Upper lobe of left lung (tissue), 6 donors: Measurements from ENCODE around the gene ALDH1A3. TPM values are rescaled to one million over a fixed set of nuclear protein-coding genes. Genes with fewer than 3 reads are reported as not detected.

ENCODE experiments used
- ATAC-seq, 2 donors: fragments of 200-7000 bp; cut with Tn5 transposase; one replicate each; pipeline ENCODE4 v1.9.1; 2022; ENCODE audit warnings: mild to moderate bottlenecking in 2 of 2, moderate library complexity in 2 of 2; ENCODE audit not compliant: low FRiP score in 2 of 2
- DNase-seq, 2 donors: peaks; one replicate each; pipeline ENCODE4 v3.0.0-alpha.2; 2019 to 2020
- H3K27ac ChIP-seq, 4 donors: fragments of 200-600 bp; sonication (generic); one replicate each; pipeline ENCODE4 v1.5.1; 2016 to 2019
- H3K27me3 ChIP-seq, 4 donors: fragments of 200-600 bp; sonication (generic); one replicate each; pipeline ENCODE4 v1.5.1; 2017 to 2019
- H3K36me3 ChIP-seq, 4 donors: fragments of 200-600 bp; sonication (generic); one replicate each; pipeline ENCODE4 v1.5.1; 2016 to 2019
- H3K4me1 ChIP-seq, 4 donors: fragments of 200-600 bp; sonication (generic); one replicate each; pipeline ENCODE4 v1.5.1; 2018 to 2019
- H3K4me3 ChIP-seq, 4 donors: fragments of 200-600 bp; sonication (generic); one replicate each; pipeline ENCODE4 v1.5.1; 2017 to 2019; ENCODE audit warnings: mild to moderate bottlenecking in 2 of 4, moderate library complexity in 1 of 4
- H3K9me3 ChIP-seq, 4 donors: fragments of 200-600 bp; sonication (generic); one replicate each; pipeline ENCODE4 v1.5.1; 2018 to 2019
- EP300 ChIP-seq, 4 donors: sonication (generic); formaldehyde crosslinking; IDR thresholded peaks; one replicate each; pipeline ENCODE4 v1.5.1; 2017; ENCODE audit warnings: antibody characterized with exemption in 4 of 4, control low read depth in 2 of 4
- POLR2A ChIP-seq, 4 donors: fragments of 450-650 bp; IDR thresholded peaks; one replicate each; pipeline ENCODE4 v1.5.1; 2016 to 2017; ENCODE audit warnings: antibody characterized with exemption in 4 of 4, mild to moderate bottlenecking in 2 of 4
- POLR2AphosphoS5 ChIP-seq, 2 donors: sonication (generic); formaldehyde crosslinking; IDR thresholded peaks; one replicate each; pipeline ENCODE4 v1.5.1; 2017; ENCODE audit warnings: antibody characterized with exemption in 2 of 2
- WGBS, 2 donors: methylation state at CpG; one replicate each; pipeline ENCODE4 v1.1.5; 2017 to 2018; 5-methylcytosine and 5-hydroxymethylcytosine counted together
- total RNA-seq, 6 donors: library from RNA; depleted of rRNA in 4 of 6; stranded (reverse); fragments of >200 nt in 4 of 6; gene quantifications; one replicate each; pipeline versions ENCODE4 v1.1.0 to v1.2.1, GENCODE V29; 2016 to 2021
- TF ChIP-seq, protein P1 (sequence below), 6 experiments: fragments of 450-650 bp in 4 of 6; fragments of 200-600 bp in 2 of 6; sonication (generic) in 2 of 6; IDR thresholded peaks; one replicate each; pipeline ENCODE4 v1.5.1; 2016 to 2019; ENCODE audit warnings: antibody characterized with exemption in 6 of 6
- donor health status: DM: no; HTN: no; CAD: no; lungs with moderate emphysema.
- donor health status: DM: no; HTN: yes; CAD: no; lungs with severe emphysema.

ALDH1A3 gene
- total RNA-seq, result 10 to 100 TPM in 5 of 6 donors, 1 to 10 TPM in 1; 3.6 to 41.5 (median 14.1) TPM

DNA sequence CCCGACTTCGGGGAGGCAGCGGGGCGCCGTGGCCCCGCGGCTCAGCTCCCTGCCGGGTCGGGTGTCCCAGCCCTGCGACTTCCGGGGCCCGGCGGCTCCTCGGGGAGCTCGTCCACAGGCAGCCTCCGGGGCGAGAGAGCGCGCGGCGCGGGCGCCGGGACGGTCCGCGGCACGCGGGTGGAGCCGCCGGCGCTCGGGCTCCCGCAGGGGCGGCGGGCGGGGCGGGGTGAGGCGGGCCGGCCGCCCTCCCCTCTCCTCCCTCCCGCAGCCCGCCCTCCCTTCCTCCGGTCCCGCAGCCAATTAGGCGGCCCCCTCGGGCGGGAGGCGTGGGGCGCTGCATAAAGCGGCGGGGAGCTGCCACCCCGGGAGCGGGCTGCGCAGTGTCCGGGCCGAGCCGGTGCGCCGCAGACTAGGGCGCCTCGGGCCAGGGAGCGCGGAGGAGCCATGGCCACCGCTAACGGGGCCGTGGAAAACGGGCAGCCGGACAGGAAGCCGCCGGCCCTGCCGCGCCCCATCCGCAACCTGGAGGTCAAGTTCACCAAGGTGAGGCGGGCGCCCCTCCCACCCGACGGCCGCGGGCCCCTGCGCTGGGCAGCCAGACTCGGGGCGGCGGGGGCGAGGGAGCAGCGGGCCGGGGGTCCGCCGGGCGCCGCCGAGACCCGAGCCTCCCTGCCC, at the start of gene ALDH1A3:
Gene ALDH1A3 (plus strand): TSS at position 368 of the 675 bp plus-strand sequence. CDS start 77 bp downstream, at position 445.
- peak in 1 of 4 donors; percentile 12 for TF ChIP-seq POLR2A (IDR thresholded peaks at IDR 0.05)
- TF ChIP-seq EP300 (IDR thresholded peaks at IDR 0.05), result no peak
- H3K4me1 ChIP-seq, result peaks cover 13 to 23% (median 16%) of the 10 kb centered on the region in 4 donors
- H3K36me3 ChIP-seq, result no peaks in the 10 kb centered on the region
- peak within 1 kb of the TSS; percentile 16 to 56 (median 49) for H3K4me3 ChIP-seq
- peak; percentile 55 to 92 for ATAC-seq
- WGBS, 2 donors, result 0 to 5% methylated on average over 2 to 11 of the region's 93 CpGs
- H3K9me3 ChIP-seq, result no peaks in the 10 kb centered on the region
- peaks cover 0 to 24% (median 12%) of the 10 kb centered on the region in 4 donors for H3K27me3 ChIP-seq
- no peak within 1 kb of the TSS for H3K27ac ChIP-seq
- peak in 1 of 2 donors; percentile 90 for DNase-seq

DNA sequence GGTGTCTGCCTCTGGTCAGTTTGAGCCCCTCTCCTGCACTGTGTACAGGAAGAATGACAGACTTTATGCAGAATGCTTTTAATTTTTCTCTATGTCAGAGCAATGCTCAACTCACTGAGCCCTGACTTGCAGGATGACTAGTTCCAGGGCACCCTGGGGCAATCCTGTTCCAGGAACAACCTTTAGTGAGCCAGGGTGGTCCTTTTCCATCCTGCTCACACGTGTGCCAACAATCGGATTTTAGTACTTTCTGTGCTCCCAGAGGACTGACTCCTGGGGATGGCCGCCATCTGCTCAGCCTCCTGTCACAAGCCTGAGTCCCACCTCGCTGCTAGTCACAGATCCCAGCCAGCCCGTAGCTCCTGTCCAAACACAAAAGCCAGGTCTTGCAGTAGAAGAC, 48.2 kb upstream of the ALDH1A3 start:
- H3K9me3 ChIP-seq, result no peaks in the 10 kb centered on the region
- no peaks in the 10 kb centered on the region for H3K27me3 ChIP-seq
- no peak for ATAC-seq
- no peak overlapping the region for H3K4me3 ChIP-seq
- no peak overlapping the region for H3K27ac ChIP-seq
- DNase-seq, result no peak
- no peaks in the 10 kb centered on the region for H3K36me3 ChIP-seq
- no peaks in the 10 kb centered on the region for H3K4me1 ChIP-seq
- TF ChIP-seq EP300 (IDR thresholded peaks at IDR 0.05), result no peak
- TF ChIP-seq, protein P1, sequence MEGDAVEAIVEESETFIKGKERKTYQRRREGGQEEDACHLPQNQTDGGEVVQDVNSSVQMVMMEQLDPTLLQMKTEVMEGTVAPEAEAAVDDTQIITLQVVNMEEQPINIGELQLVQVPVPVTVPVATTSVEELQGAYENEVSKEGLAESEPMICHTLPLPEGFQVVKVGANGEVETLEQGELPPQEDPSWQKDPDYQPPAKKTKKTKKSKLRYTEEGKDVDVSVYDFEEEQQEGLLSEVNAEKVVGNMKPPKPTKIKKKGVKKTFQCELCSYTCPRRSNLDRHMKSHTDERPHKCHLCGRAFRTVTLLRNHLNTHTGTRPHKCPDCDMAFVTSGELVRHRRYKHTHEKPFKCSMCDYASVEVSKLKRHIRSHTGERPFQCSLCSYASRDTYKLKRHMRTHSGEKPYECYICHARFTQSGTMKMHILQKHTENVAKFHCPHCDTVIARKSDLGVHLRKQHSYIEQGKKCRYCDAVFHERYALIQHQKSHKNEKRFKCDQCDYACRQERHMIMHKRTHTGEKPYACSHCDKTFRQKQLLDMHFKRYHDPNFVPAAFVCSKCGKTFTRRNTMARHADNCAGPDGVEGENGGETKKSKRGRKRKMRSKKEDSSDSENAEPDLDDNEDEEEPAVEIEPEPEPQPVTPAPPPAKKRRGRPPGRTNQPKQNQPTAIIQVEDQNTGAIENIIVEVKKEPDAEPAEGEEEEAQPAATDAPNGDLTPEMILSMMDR (IDR thresholded peaks at IDR 0.05), result no peak
- TF ChIP-seq POLR2AphosphoS5 (IDR thresholded peaks at IDR 0.05), result no peak
- no peak for TF ChIP-seq POLR2A (IDR thresholded peaks at IDR 0.05)
- WGBS, 2 donors, result 68 to 90% methylated on average over 5 of the region's 5 CpGs

DNA sequence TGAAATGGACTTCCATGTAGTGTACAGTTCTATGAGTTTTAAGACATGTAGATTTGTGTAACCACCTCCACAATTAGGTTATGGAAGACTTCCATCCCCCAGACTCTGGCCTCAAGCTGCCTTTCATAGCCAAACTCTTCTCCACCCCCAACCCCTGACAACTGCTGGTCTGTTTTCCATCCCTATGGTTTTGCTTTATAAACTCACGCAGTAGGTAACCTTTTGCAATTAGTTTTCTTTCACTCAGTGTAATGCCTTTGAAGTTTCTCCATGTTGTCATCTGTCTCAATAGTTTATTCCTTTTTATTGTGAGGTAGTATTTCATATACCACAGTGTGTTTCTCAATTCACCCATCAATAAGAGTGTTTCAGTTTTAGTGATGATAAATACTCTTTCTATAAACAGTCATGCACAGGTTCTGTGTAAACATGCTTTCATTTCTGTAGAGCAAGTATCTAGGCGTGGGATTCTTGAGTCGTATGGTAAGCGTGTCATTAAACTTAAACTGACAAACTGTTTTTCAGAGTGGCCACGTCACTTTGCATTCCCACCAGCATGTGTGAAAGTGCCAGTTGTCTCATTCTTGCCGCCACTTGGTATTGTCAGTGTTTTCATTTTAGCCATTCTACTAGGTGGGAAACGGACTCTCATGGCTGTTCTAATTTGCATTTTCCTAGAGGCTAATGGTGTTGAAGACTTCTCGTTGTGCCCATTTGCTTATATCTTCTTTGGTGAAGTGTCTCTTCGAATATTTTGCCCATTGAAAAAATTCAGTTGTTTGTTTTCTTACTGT, 47.3 kb upstream of the ALDH1A3 start:
- Histone ChIP-seq H3K27ac (no peak overlapping the region), H3K4me3 (no peak overlapping the region), H3K36me3 (no peaks in the 10 kb centered on the region), H3K9me3 (no peaks in the 10 kb centered on the region), H3K4me1 (no peaks in the 10 kb centered on the region), H3K27me3 (no peaks in the 10 kb centered on the region)
- 88% methylated on average over 9 of the region's 9 CpGs for WGBS, 2 donors
- DNase-seq, result no peak
- ATAC-seq, result no peak
- no peak for TF ChIP-seq POLR2AphosphoS5 (IDR thresholded peaks at IDR 0.05)

DNA sequence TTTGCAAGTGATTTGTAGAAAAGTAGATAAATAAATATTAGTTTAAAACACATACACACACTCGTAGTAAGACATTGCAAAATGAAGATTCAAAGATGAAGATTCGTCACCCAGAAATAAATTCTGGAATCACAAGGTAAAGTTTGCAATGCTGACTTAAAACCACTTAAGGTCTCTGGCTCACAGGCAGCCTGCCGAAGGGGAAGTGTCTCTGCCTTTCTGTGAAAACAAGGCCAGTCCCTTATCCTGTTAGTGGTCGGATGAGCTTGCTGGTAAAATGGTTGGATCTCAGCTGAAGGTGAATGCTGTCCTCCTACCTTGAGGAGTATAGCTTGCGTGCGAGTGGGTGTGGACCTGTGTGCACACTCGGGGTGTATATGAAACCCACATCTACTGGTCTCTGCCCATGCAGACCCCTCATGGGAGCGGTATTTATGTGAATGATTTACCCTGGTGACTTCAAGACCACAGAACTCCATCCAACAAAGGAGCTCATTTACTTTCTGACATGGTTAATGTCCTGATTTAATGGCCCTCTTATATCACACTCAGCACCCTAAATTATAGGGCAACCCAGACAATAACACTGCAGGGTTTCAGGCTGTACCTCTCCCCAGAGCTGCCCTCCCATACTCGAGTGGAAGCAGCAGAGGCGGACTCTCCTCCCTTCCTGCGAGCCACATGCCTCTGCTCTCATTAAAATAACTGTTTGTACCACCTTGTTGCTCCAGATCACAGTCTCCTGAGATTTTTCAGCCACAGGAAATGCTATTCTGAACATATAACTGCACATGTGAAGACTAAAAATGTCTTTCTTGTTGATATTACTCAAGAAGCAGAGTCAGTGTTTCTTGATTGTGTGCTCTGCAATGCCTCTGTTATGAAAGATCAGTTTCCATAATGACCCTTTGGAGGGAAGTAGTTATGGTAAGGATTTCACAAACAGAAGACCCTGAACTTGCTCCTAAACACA, 45.9 kb upstream of the ALDH1A3 start:
- DNase-seq (no peak), ATAC-seq (no peak)
- no peaks in the 10 kb centered on the region for H3K4me1 ChIP-seq
- WGBS, 2 donors, result 68% methylated on average over 11 of the region's 11 CpGs
- H3K36me3 ChIP-seq, result no peaks in the 10 kb centered on the region
- H3K9me3 ChIP-seq, result no peaks in the 10 kb centered on the region
- TF ChIP-seq, protein P1 (IDR thresholded peaks at IDR 0.05), result no peak
- TF ChIP-seq EP300 (IDR thresholded peaks at IDR 0.05) (no peak), POLR2AphosphoS5 (IDR thresholded peaks at IDR 0.05) (no peak), POLR2A (IDR thresholded peaks at IDR 0.05) (no peak)
- no peak overlapping the region for H3K27ac ChIP-seq
- H3K27me3 ChIP-seq, result no peaks in the 10 kb centered on the region
- H3K4me3 ChIP-seq, result no peak overlapping the region

DNA sequence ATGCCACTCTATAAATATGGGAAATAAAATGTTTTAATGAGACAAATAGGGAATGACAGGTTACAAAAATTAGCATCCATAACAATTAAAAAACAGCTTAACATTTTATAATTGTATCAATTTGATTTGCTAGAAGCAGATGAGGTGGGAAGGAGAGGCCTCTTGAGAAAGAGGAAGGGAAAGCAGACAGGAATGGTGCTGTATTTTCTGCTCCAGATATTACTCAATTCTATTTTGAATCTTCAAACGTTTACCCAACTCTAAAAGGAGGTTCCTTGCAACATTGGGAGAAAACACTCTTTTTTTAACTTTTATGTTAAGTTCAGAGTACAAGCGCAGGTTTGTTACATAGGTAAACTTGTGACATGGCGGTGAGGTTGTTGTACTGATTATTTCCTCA, 44.9 kb upstream of the ALDH1A3 start:
- Histone ChIP-seq H3K36me3 (no peaks in the 10 kb centered on the region), H3K4me3 (no peak overlapping the region), H3K9me3 (no peaks in the 10 kb centered on the region), H3K27ac (no peak overlapping the region), H3K27me3 (no peaks in the 10 kb centered on the region), H3K4me1 (no peaks in the 10 kb centered on the region)
- ATAC-seq (no peak), DNase-seq (no peak)
- TF ChIP-seq POLR2AphosphoS5 (IDR thresholded peaks at IDR 0.05) (no peak), EP300 (IDR thresholded peaks at IDR 0.05) (no peak)
- TF ChIP-seq, protein P1 (IDR thresholded peaks at IDR 0.05), result no peak
- WGBS, 2 donors, result 58 to 67% methylated on average over 3 of the region's 3 CpGs
